Measurements from ENCODE around the gene BGN. TPM values are rescaled to one million over a fixed set of nuclear protein-coding genes. Genes with fewer than 3 reads are reported as not detected.

BGN gene
- total RNA-seq, 4 donors from 2014 or later: 1.1 to 50.7 (median 9.8) TPM

DNA sequence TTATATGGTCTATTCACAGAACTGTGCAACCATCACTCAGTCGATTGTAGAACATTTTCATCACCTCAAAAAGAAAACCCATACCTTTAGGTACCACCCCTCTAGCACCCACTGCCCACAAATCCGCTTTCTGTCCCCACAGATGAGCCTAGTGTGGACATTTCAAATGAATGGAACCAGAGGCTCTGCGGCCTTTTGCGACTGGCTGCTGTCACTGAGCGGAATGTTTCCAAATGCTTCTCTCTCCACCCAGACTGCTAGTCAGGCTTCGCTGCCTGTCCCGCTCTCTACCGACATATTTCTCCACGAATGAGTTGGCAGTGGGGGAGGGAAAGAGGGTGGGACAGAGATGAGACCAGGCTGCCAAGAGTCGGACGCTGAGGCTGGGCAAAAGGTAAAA lies 1.7 kb upstream of the BGN start:
- no peak for ATAC-seq
- Histone ChIP-seq H3K27ac (no peak overlapping the region), H3K4me3 (no peak overlapping the region), H3K4me1 (no peaks in the 10 kb centered on the region), H3K27me3 (peaks cover 0 to 6% (median 4%) of the 10 kb centered on the region in 3 donors), H3K36me3 (no peaks in the 10 kb centered on the region), H3K9me3 (no peaks in the 10 kb centered on the region)
- intact Hi-C loops (cut with DNase I; ENCODE audit: low total_unique reads) (no loop called here), in situ Hi-C loops (cut with MboI; ENCODE audit: low sequenced_read_pairs in 4 of 4) (no loop called here)
- TF ChIP-seq POLR2A (IDR thresholded peaks at IDR 0.05): no peak
- TF ChIP-seq, protein P1, sequence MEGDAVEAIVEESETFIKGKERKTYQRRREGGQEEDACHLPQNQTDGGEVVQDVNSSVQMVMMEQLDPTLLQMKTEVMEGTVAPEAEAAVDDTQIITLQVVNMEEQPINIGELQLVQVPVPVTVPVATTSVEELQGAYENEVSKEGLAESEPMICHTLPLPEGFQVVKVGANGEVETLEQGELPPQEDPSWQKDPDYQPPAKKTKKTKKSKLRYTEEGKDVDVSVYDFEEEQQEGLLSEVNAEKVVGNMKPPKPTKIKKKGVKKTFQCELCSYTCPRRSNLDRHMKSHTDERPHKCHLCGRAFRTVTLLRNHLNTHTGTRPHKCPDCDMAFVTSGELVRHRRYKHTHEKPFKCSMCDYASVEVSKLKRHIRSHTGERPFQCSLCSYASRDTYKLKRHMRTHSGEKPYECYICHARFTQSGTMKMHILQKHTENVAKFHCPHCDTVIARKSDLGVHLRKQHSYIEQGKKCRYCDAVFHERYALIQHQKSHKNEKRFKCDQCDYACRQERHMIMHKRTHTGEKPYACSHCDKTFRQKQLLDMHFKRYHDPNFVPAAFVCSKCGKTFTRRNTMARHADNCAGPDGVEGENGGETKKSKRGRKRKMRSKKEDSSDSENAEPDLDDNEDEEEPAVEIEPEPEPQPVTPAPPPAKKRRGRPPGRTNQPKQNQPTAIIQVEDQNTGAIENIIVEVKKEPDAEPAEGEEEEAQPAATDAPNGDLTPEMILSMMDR (IDR thresholded peaks at IDR 0.05 in 4 of 5, conservative IDR thresholded peaks at IDR 0.05 in 1 of 5): no peak
- DNase-seq: no peak

DNA sequence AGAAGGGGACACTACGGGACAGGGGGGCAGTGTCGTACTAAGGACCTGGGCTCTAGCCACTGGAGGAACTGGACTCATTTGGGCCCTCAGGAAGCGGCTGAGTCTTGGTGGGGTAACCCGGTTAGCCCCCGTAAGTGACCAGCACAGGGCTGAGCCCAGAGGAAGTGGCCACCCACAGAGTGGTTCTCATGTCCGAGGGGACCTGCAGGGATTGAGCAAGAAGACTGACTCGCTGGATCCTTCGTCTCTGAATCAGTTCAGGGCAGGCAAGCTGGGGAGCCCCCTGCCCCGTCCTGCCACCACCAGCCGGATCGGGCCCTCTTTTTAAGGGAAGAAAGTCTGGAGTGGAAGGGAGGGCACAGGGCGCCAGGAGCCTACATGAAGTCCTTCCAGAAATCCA lies 719 bp upstream of the BGN start:
- ATAC-seq (no peak), DNase-seq (no peak)
- H3K9me3 ChIP-seq: no peaks in the 10 kb centered on the region
- intact Hi-C loops (cut with DNase I; ENCODE audit: low total_unique reads) (no loop called here), in situ Hi-C loops (cut with MboI; ENCODE audit: low sequenced_read_pairs in 4 of 4) (no loop called here)
- no peak overlapping the region for H3K4me3 ChIP-seq
- peaks cover 0 to 9% (median 4%) of the 10 kb centered on the region in 3 donors for H3K27me3 ChIP-seq
- TF ChIP-seq, protein P1 (IDR thresholded peaks at IDR 0.05 in 4 of 5, conservative IDR thresholded peaks at IDR 0.05 in 1 of 5): no peak
- TF ChIP-seq POLR2A (IDR thresholded peaks at IDR 0.05): no peak
- H3K27ac ChIP-seq: peak overlapping the region in 1 of 4 donors; percentile 34
- H3K4me1 ChIP-seq: no peaks in the 10 kb centered on the region
- no peaks in the 10 kb centered on the region for H3K36me3 ChIP-seq

DNA sequence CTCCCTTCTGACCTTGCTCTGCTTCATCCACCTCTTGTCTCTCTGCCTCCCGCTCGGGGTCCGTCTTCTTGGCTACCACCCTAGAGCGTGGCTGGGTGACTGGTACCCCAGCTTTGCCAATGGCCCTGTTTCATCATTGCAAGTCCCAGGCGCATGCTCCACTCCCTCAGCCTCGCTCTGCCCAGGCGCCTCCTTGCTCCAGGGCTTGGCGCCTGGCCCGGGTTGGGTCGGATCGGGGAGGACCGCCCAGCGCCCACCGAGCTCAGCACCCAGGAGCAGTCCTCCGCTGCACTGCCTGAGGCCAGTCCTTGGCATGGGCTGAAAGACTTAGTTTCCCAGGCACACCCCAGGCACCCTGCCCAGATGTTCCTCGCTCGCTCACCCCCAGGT lies 577 bp downstream of the BGN start:
- DNase-seq (no peak), ATAC-seq (no peak)
- no peak for TF ChIP-seq POLR2A (IDR thresholded peaks at IDR 0.05)
- TF ChIP-seq, protein P1 (IDR thresholded peaks at IDR 0.05 in 4 of 5, conservative IDR thresholded peaks at IDR 0.05 in 1 of 5): no peak
- in situ Hi-C loops (cut with MboI; ENCODE audit: low sequenced_read_pairs in 4 of 4) (no loop called here), intact Hi-C loops (cut with DNase I; ENCODE audit: low total_unique reads) (no loop called here)
- Histone ChIP-seq H3K36me3 (no peaks in the 10 kb centered on the region), H3K4me3 (peak overlapping the region in 1 of 4 donors; percentile 39), H3K9me3 (no peaks in the 10 kb centered on the region), H3K4me1 (no peaks in the 10 kb centered on the region), H3K27ac (peak overlapping the region in 2 of 4 donors; percentile 34 to 43), H3K27me3 (peaks cover 0 to 17% (median 4%) of the 10 kb centered on the region in 3 donors)

DNA sequence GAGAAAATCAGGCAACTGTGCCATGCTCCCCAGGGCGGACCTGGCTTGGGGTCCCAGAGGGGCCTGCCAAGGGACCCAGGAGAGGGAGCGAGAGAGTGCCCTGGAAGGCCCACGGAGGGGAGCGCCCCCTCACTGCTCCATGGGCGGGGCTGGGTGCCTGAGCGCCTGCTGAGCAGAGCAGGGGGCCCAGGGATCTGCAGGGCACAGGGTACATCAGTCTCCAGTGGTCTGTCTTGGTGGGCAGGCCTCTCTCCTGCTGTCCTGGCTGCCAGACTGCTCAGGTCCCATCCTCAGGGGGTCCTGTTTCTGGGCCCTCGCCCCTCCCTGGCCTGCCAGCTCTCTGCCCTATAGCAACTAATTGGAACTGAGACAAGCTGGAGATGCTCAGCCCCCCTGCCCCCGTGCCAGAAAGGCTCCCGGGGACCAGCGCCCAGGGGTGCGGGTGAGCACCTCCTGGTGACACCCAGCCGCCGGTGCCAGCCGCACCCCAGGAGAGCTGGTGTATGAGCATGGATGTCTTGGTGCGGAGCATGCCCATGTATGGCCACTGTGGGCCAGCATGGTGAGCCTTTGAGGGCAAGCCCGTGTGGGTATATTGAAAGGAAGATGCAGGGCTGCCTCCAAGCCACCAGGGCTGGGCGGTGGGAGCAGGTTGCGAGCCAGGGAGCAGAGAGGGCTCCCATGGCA lies 1.3 kb downstream of the BGN start:
- ATAC-seq (no peak), DNase-seq (no peak)
- Histone ChIP-seq H3K27ac (no peak overlapping the region), H3K4me1 (no peaks in the 10 kb centered on the region), H3K27me3 (peaks cover 0 to 17% (median 4%) of the 10 kb centered on the region in 3 donors), H3K9me3 (no peaks in the 10 kb centered on the region), H3K36me3 (no peaks in the 10 kb centered on the region), H3K4me3 (peak overlapping the region in 1 of 4 donors; percentile 39)
- no peak for TF ChIP-seq POLR2A (IDR thresholded peaks at IDR 0.05)
- TF ChIP-seq, protein P1 (IDR thresholded peaks at IDR 0.05 in 4 of 5, conservative IDR thresholded peaks at IDR 0.05 in 1 of 5): no peak
- in situ Hi-C loops (cut with MboI; ENCODE audit: low sequenced_read_pairs in 4 of 4) (no loop called here), intact Hi-C loops (cut with DNase I; ENCODE audit: low total_unique reads) (no loop called here)

DNA sequence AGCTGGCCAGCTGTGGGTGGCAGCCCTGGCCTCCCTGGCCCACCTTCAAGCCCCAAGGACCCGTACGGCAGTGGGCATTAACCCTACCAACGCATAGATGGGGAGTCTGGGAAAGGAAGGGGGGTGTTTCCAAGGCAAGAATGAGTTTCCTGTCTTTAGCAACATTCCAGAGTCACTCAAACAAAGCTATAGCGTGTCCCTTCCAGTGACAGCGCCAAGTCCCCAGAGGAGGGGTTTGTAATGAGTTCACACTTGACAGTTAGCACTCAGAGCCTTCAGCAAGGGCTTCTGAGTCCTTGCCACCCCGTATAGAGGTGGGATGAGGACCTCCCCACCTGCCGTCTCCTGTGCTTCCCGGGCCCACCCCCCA lies 1.8 kb downstream of the BGN start:
- Histone ChIP-seq H3K4me1 (no peaks in the 10 kb centered on the region), H3K27ac (no peak overlapping the region), H3K36me3 (no peaks in the 10 kb centered on the region), H3K4me3 (no peak overlapping the region), H3K27me3 (peaks cover 0 to 17% (median 4%) of the 10 kb centered on the region in 3 donors), H3K9me3 (no peaks in the 10 kb centered on the region)
- intact Hi-C loops (cut with DNase I; ENCODE audit: low total_unique reads) (no loop called here), in situ Hi-C loops (cut with MboI; ENCODE audit: low sequenced_read_pairs in 4 of 4) (no loop called here)
- DNase-seq: no peak
- no peak for TF ChIP-seq POLR2A (IDR thresholded peaks at IDR 0.05)
- TF ChIP-seq, protein P1 (IDR thresholded peaks at IDR 0.05 in 4 of 5, conservative IDR thresholded peaks at IDR 0.05 in 1 of 5): no peak
- no peak for ATAC-seq

All from gastrocnemius medialis (tissue), 4 donors.